ENCODE measurements around the gene CACNG1. TPM values are rescaled to one million over a fixed set of nuclear protein-coding genes. Genes with fewer than 3 reads are reported as not detected.

The CACNG1 gene
- total RNA-seq, 1 experiment from 2014 or later = not detected

GRCh38 chr17:67056746-67057490 lies 12.6 kb downstream of the CACNG1 start:
- Histone ChIP-seq H3T11ph (ENCODE audit: low read length) (no peak overlapping the region), H2AK5ac (ENCODE audit: insufficient read length, low read length) (no peak overlapping the region), H3K4ac (ENCODE audit: low read depth, low read length) (no peak overlapping the region), H2BK20ac (ENCODE audit: low read depth, low read length, poor library complexity, severe bottlenecking) (no peak overlapping the region), H2BK15ac (ENCODE audit: low read depth, low read length) (no peak overlapping the region), H3K27me3 (ENCODE audit: insufficient read depth, low read length) (no peaks in the 10 kb centered on the region), H3K14ac (ENCODE audit: insufficient read depth, low read length) (no peak overlapping the region), H4K20me1 (ENCODE audit: control insufficient read depth, insufficient read depth, insufficient read length) (no peaks in the 10 kb centered on the region), H2BK120ac (ENCODE audit: low read depth, low read length, poor library complexity, severe bottlenecking) (no peak overlapping the region), H2AFZ (ENCODE audit: low read length) (no peak overlapping the region), H3K79me1 (ENCODE audit: insufficient read depth, low read depth, low read length, poor library complexity, severe bottlenecking) (no peaks in the 10 kb centered on the region), H3K9me3 (ENCODE audit: control insufficient read depth, low read depth, low read length) (no peaks in the 10 kb centered on the region), H3K23ac (ENCODE audit: insufficient read length, low read depth, low read length) (no peak overlapping the region), H4K5ac (ENCODE audit: insufficient read length, low read depth, low read length) (no peak overlapping the region), H3K18ac (ENCODE audit: insufficient read length, low read depth, low read length) (no peak overlapping the region), H3K4me2 (ENCODE audit: insufficient read depth, insufficient read length, low read length) (no peak overlapping the region), H3K56ac (ENCODE audit: insufficient read length, low read depth, low read length) (no peak overlapping the region), H3K79me2 (ENCODE audit: insufficient read depth, low read length) (no peaks in the 10 kb centered on the region), H2BK5ac (ENCODE audit: insufficient read length, low read length) (no peak overlapping the region), H4K91ac (ENCODE audit: insufficient read length, low read depth, low read length) (no peak overlapping the region), H3K27ac (ENCODE audit: insufficient read length, low read depth, low read length) (no peak overlapping the region), H4K8ac (replicated peaks; ENCODE audit: insufficient read length, low read depth, low read length) (no peak overlapping the region), H3K23me2 (ENCODE audit: insufficient read length, low read depth, low read length, poor library complexity, severe bottlenecking) (no peaks in the 10 kb centered on the region), H2BK12ac (ENCODE audit: insufficient read length, low read depth, low read length) (no peak overlapping the region), H3K9ac (ENCODE audit: extremely low read depth, insufficient read length, low read length) (no peak overlapping the region), H3K4me1 (ENCODE audit: insufficient read depth, low read length) (no peaks in the 10 kb centered on the region)
- peak; percentile 20 for DNase-seq
- TF ChIP-seq, protein P1, sequence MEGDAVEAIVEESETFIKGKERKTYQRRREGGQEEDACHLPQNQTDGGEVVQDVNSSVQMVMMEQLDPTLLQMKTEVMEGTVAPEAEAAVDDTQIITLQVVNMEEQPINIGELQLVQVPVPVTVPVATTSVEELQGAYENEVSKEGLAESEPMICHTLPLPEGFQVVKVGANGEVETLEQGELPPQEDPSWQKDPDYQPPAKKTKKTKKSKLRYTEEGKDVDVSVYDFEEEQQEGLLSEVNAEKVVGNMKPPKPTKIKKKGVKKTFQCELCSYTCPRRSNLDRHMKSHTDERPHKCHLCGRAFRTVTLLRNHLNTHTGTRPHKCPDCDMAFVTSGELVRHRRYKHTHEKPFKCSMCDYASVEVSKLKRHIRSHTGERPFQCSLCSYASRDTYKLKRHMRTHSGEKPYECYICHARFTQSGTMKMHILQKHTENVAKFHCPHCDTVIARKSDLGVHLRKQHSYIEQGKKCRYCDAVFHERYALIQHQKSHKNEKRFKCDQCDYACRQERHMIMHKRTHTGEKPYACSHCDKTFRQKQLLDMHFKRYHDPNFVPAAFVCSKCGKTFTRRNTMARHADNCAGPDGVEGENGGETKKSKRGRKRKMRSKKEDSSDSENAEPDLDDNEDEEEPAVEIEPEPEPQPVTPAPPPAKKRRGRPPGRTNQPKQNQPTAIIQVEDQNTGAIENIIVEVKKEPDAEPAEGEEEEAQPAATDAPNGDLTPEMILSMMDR (conservative IDR thresholded peaks at IDR 0.05) = no peak
- Mint-ChIP-seq H3K4me3 (no peak overlapping the region), H3K9me3 (no peaks in the 10 kb centered on the region; a peak in 1 of 5 replicates), H3K27me3 (ENCODE audit: low read depth) (peaks cover 1% of the 10 kb centered on the region; the same call in 1 of the 2 replicates), H3K36me3 (ENCODE audit: insufficient read depth in 1 of 3, low read depth in 3 of 3) (no peaks in the 10 kb centered on the region), H3K4me1 (peaks cover 0 to 2% of the 10 kb centered on the region in 2 experiments; a peak in 2 of 4 replicates), H3K27ac (no peak overlapping the region)
- no CpG with 5 or more reads among the region's 18 CpGs for WGBS (ENCODE audit: extremely low coverage, insufficient read length, low lambda C conversion rate)

Data from H9 (cell line).